ENCODE results near the gene SNX1.

Gene SNX1

GRCh38 chr15:64132217-64132616 lies 36.4 kb downstream of the SNX1 start:
- peaks cover 92% of the 10 kb centered on the region for H3K36me3 ChIP-seq (ENCODE audit: insufficient read depth, low read length)
- H3K79me2 ChIP-seq (ENCODE audit: insufficient read depth, low read length), result no peaks in the 10 kb centered on the region
- H3K4me1 ChIP-seq (ENCODE audit: insufficient read depth, low read length, poor library complexity, severe bottlenecking), result no peaks in the 10 kb centered on the region
- TF ChIP-seq EZH2phosphoT487 (IDR thresholded peaks at IDR 0.05; ENCODE audit: borderline replicate concordance) (no peak), CTCF (conservative IDR thresholded peaks at IDR 0.05; ENCODE audit: low read length) (no peak)
- no peak overlapping the region for H3K4me2 ChIP-seq (ENCODE audit: low read depth, low read length, poor library complexity, severe bottlenecking)
- no peaks in the 10 kb centered on the region for H3K9me3 ChIP-seq (ENCODE audit: insufficient read depth, low read depth, low read length)
- no peaks in the 10 kb centered on the region for H3K27me3 ChIP-seq (ENCODE audit: insufficient read depth, low read length, poor library complexity, severe bottlenecking)
- no peak overlapping the region for H2AFZ ChIP-seq (ENCODE audit: low read length)
- H3K9me2 ChIP-seq (replicated peaks; ENCODE audit: low read depth, low read length), result no peaks in the 10 kb centered on the region
- H3F3A ChIP-seq (ENCODE audit: low read depth), result no peaks in the 10 kb centered on the region
- H3K9ac ChIP-seq (ENCODE audit: low read depth, low read length, poor library complexity, severe bottlenecking), result no peak overlapping the region
- H3K4me3 ChIP-seq (ENCODE audit: low read length, poor library complexity, severe bottlenecking), result no peak overlapping the region
- no peaks in the 10 kb centered on the region for H4K20me1 ChIP-seq (ENCODE audit: insufficient read depth, low read length, poor library complexity, severe bottlenecking)

GRCh38 chr15:64133623-64134344 lies 38.0 kb downstream of the SNX1 start:
- H3K4me2 ChIP-seq (ENCODE audit: low read depth, low read length, poor library complexity, severe bottlenecking), result no peak overlapping the region
- no peaks in the 10 kb centered on the region for H4K20me1 ChIP-seq (ENCODE audit: insufficient read depth, low read length, poor library complexity, severe bottlenecking)
- no peaks in the 10 kb centered on the region for H3K9me3 ChIP-seq (ENCODE audit: insufficient read depth, low read depth, low read length)
- H3K9me2 ChIP-seq (replicated peaks; ENCODE audit: low read depth, low read length), result no peaks in the 10 kb centered on the region
- H3K4me1 ChIP-seq (ENCODE audit: insufficient read depth, low read length, poor library complexity, severe bottlenecking), result no peaks in the 10 kb centered on the region
- peaks cover 91% of the 10 kb centered on the region; the same call in 1 of the 2 replicates for H3K36me3 ChIP-seq (ENCODE audit: insufficient read depth, low read length)
- no peak overlapping the region for H2AFZ ChIP-seq (ENCODE audit: low read length)
- no peak overlapping the region for H3K9ac ChIP-seq (ENCODE audit: low read depth, low read length, poor library complexity, severe bottlenecking)
- no peaks in the 10 kb centered on the region for H3F3A ChIP-seq (ENCODE audit: low read depth)
- TF ChIP-seq EZH2phosphoT487 (IDR thresholded peaks at IDR 0.05; ENCODE audit: borderline replicate concordance) (no peak), CTCF (conservative IDR thresholded peaks at IDR 0.05; ENCODE audit: low read length) (no peak)
- H3K4me3 ChIP-seq (ENCODE audit: low read length, poor library complexity, severe bottlenecking), result no peak overlapping the region
- no peaks in the 10 kb centered on the region for H3K79me2 ChIP-seq (ENCODE audit: insufficient read depth, low read length)
- H3K27me3 ChIP-seq (ENCODE audit: insufficient read depth, low read length, poor library complexity, severe bottlenecking), result no peaks in the 10 kb centered on the region

- no peak for TF ChIP-seq CTCF (conservative IDR thresholded peaks at IDR 0.05; ENCODE audit: low read length)
- no peak for TF ChIP-seq EZH2phosphoT487 (IDR thresholded peaks at IDR 0.05; ENCODE audit: borderline replicate concordance)
- Histone ChIP-seq H4K20me1 (ENCODE audit: insufficient read depth, low read length, poor library complexity, severe bottlenecking) (no peaks in the 10 kb centered on the region), H2AFZ (ENCODE audit: low read length) (no peak overlapping the region), H3K4me1 (ENCODE audit: insufficient read depth, low read length, poor library complexity, severe bottlenecking) (no peaks in the 10 kb centered on the region), H3F3A (ENCODE audit: low read depth) (no peaks in the 10 kb centered on the region), H3K9ac (ENCODE audit: low read depth, low read length, poor library complexity, severe bottlenecking) (no peak overlapping the region), H3K4me3 (ENCODE audit: low read length, poor library complexity, severe bottlenecking) (no peak overlapping the region), H3K9me3 (ENCODE audit: insufficient read depth, low read depth, low read length) (no peaks in the 10 kb centered on the region), H3K27me3 (ENCODE audit: insufficient read depth, low read length, poor library complexity, severe bottlenecking) (no peaks in the 10 kb centered on the region), H3K79me2 (ENCODE audit: insufficient read depth, low read length) (no peaks in the 10 kb centered on the region), H3K9me2 (replicated peaks; ENCODE audit: low read depth, low read length) (no peaks in the 10 kb centered on the region), H3K36me3 (ENCODE audit: insufficient read depth, low read length) (peaks cover 86% of the 10 kb centered on the region; the same call in 1 of the 2 replicates), H3K4me2 (ENCODE audit: low read depth, low read length, poor library complexity, severe bottlenecking) (no peak overlapping the region)
Observed at GRCh38 chr15:64134345-64134829, 38.6 kb downstream of the SNX1 start.

All from Loucy (cell line).